ENCODE results near the gene CNKSR3.
"Not testable (repeated sequence)": the region's sequence is repeated elsewhere in the genome, so short reads cannot be mapped to it uniquely, and the experiment has no call there.

Gene CNKSR3

GRCh38 chr6:154510144-154510905, at the start of gene CNKSR3:
Gene CNKSR3, minus strand, starts transcription at chr6:154510685. Its CDS starts 571 bp downstream, at chr6:154510114.
- peak; percentile 96 for DNase-seq (ENCODE audit: low read depth, low spot score)

GRCh38 chr6:154558984-154559383, 48.5 kb upstream of the CNKSR3 start:
- DNase-seq (ENCODE audit: low read depth, low spot score) = no peak

- DNase-seq (ENCODE audit: low read depth, low spot score) = no peak
Observed at GRCh38 chr6:154558513-154558912, 48.0 kb upstream of the CNKSR3 start.

- no peak for DNase-seq (ENCODE audit: low read depth, low spot score)
Observed at GRCh38 chr6:154555073-154555677, 44.7 kb upstream of the CNKSR3 start.

GRCh38 chr6:154554491-154554890, 44.0 kb upstream of the CNKSR3 start:
- no peak for DNase-seq (ENCODE audit: low read depth, low spot score)

- DNase-seq (ENCODE audit: low read depth, low spot score) = no peak
Observed at GRCh38 chr6:154550779-154551178, 40.3 kb upstream of the CNKSR3 start.

GRCh38 chr6:154549179-154549578, 38.7 kb upstream of the CNKSR3 start:
- DNase-seq (ENCODE audit: low read depth, low spot score) = no peak

GRCh38 chr6:154548130-154548830, 37.8 kb upstream of the CNKSR3 start:
- DNase-seq (ENCODE audit: low read depth, low spot score) = no peak

- DNase-seq (ENCODE audit: low read depth, low spot score) = no peak
Observed at GRCh38 chr6:154543628-154544027, 33.1 kb upstream of the CNKSR3 start.

- peak; percentile 88 for DNase-seq (ENCODE audit: low read depth, low spot score)
Observed at GRCh38 chr6:154542747-154543146, 32.3 kb upstream of the CNKSR3 start.

- not testable (repeated sequence) for DNase-seq (ENCODE audit: low read depth, low spot score)
Observed at GRCh38 chr6:154541837-154542236, 31.4 kb upstream of the CNKSR3 start.

GRCh38 chr6:154539593-154540269, 29.2 kb upstream of the CNKSR3 start:
- no peak for DNase-seq (ENCODE audit: low read depth, low spot score)

GRCh38 chr6:154538640-154539191, 28.2 kb upstream of the CNKSR3 start:
- DNase-seq (ENCODE audit: low read depth, low spot score) = no peak

GRCh38 chr6:154537511-154538325, 27.2 kb upstream of the CNKSR3 start:
- peak; percentile 50 for DNase-seq (ENCODE audit: low read depth, low spot score)

GRCh38 chr6:154536999-154537398, 26.5 kb upstream of the CNKSR3 start:
- no peak for DNase-seq (ENCODE audit: low read depth, low spot score)

GRCh38 chr6:154536255-154536654, 25.8 kb upstream of the CNKSR3 start:
- DNase-seq (ENCODE audit: low read depth, low spot score) = no peak

GRCh38 chr6:154535851-154536250, 25.4 kb upstream of the CNKSR3 start:
- no peak for DNase-seq (ENCODE audit: low read depth, low spot score)

GRCh38 chr6:154535147-154535546, 24.7 kb upstream of the CNKSR3 start:
- DNase-seq (ENCODE audit: low read depth, low spot score) = no peak

- no peak for DNase-seq (ENCODE audit: low read depth, low spot score)
Observed at GRCh38 chr6:154534531-154534930, 24.0 kb upstream of the CNKSR3 start.

GRCh38 chr6:154532426-154532825, 21.9 kb upstream of the CNKSR3 start:
- no peak for DNase-seq (ENCODE audit: low read depth, low spot score)

GRCh38 chr6:154529957-154530356, 19.5 kb upstream of the CNKSR3 start:
- DNase-seq (ENCODE audit: low read depth, low spot score) = no peak
